ENCODE data around the gene MEGF11.
A peak's percentile ranks its signal among the peaks of the same experiment; 100 is the strongest.
"Not testable (repeated sequence)": the region's sequence is repeated elsewhere in the genome, so short reads cannot be mapped to it uniquely, and the experiment has no call there.

Gene MEGF11

DNA sequence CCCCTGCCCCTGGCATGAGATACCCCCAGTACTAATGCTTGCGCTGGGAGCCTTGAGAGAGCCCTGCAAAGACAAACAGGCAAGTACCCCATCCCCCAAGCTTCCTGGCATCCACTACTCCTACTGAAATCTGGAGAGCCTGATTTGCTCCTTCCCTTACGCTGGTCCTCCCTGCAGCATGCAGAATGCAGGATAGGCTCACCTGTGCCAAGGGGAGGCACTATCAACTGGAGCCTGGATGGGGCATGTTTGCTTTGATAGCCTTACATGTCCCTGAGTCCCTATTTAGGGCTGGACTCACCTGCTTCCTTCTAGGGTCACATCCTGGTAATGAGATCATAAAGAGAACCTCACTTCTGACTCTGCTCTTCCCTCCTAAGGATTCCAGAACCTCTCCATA is 341.3 kb downstream of the MEGF11 start:
- no peak for DNase-seq

DNA sequence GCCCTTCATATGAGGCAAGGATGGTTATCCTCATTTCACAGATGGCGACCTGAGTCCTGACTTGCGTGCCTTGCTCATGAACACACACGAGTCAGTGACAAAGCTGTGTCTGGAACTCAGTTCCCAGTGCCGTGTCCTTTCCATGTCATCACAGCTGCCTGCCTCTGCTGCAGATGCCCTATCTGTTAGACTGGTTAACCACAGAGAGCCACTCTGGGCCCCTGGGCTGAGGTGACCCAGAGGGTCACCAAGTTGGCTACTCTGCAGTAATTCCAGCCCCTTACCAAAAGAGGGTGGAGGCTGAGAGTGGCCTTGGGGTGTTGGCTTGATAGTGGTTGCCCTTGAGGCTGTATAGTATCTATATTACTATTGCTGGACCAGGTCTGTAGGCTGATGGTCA is 343.2 kb downstream of the MEGF11 start:
- no peak for DNase-seq

DNA sequence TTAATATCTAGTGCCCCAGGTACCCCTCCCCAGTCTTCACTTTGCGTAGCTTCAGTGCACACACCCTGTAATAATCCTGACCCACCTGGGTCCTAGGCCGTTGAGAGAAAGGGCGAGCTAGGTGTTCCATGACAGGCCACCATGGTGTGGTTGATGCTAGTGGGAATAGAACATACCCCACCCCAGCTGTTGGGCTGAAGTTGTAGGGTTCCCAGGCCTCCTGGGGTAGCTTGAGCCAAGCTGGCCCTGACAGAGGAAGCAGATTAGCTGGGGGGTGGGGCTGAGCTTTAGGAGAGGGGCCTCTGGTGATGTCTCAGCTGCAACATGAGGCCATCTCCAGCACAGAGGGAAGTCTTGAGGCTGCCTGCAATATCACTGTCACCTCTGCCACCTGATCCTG is 343.7 kb downstream of the MEGF11 start:
- no peak for DNase-seq

DNA sequence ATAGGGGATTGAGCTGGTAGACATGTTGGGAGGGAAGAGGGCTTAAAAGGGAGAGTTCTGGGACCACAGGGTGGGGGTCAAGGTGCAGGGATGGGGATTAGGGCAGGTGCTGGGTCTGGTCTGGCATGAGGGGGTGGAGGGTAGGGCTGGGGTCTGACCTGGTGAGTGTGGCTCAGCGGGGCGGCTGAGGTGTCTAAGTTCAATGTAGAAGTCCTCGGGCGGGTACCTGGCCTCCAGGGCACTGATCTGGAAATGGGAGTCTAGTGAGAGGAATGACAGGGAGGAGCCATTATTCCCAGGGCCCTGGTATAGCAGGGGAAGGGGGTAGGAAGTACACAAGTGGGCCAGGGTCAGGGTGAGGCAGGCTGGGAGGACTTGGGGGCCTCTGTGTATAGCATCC is 344.7 kb downstream of the MEGF11 start:
- no peak for DNase-seq

DNA sequence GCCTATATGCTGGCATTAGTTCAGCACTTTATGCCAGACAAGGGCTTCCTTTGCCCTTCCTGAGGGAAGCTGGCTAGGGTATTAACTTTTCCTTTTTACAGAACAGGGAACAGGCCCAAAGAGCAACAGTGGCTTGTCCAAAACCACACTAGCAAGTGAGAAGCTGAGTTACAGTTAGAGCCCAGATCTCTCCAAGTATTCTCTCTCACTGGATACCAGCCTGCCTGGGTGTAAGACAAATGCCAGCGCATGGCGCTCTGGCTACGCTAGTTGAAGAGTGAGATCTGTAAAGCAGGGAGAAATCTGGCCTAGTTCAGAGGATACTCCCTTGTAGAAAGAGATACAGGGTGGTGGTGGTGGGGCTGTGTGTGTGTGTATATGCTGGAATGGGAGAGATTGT is 345.9 kb downstream of the MEGF11 start:
- DNase-seq, result no peak

DNA sequence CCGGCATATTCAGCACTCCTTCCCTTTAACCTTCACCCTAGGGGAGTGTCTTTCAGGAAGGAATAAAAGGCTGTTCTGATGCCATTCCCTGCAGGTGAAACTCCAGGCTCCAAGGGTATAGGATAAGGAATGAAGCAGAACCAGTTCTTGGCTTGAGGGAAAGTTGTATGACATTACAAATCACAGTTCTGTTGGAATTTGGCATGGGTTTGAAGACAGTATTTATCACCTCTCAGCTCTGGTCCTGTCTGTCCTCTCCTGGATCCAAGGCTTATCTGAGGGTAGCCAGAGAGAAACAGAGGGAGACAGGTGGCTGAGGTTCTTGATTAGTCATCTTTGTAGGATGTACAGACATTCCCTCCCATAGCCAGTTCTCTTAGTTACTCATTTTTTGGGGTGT is 347.2 kb downstream of the MEGF11 start:
- no peak for DNase-seq

DNA sequence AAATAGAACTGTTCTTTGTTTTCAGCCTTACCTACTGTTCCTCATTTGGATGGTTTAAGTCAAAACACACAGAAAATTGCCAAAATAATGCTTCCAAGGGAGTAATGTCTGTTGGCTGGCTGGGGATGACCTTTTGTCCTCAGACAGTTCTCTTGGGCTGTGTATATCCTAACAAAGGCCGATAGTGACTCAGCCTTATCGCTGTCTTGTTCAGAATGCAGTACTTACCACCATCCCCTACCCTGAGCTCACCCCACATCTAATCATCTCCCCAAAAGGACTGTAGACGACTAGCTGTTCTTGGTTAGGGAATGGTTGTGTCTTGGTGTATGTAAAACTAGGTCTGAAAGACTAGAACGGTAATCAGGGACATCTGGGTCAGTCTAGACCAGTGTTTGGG is 349.2 kb downstream of the MEGF11 start:
- no peak for DNase-seq

DNA sequence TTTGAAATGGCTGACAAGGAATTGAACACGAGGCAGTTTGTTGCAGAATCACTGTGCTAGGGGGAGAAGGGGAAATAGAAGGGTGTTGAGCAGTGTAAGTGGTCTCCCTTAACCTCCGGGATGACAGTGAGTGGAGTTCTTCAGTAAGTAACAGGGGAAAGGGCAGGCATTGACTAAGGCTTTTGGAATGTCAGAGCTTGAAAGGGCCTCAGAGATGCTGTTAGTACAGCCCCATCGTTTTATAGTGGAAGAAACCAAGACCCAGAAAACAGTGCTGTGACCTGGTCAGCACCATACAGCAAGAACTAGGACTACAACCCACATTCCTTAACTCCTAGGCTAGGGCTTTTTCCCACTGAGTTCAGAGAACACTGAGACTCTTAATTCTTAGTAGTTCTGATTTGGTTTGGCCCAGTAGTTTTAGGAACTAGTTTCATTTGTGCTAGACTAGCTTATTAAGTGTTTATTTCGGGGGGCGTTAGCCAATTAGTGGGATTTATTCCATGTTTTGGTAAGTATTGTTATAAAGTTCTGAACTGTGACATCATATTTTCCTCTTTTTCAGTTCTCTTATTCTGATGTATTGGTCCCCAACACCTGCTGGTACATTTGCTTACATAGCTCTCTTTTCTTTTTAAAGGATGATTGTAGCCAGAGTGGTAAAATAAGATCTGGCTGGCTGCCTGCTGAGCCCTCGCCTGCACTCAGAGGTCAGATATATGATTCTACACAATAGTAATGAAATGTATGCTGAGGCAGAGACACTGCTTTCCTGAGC is 350.1 kb downstream of the MEGF11 start:
- no peak for DNase-seq

DNA sequence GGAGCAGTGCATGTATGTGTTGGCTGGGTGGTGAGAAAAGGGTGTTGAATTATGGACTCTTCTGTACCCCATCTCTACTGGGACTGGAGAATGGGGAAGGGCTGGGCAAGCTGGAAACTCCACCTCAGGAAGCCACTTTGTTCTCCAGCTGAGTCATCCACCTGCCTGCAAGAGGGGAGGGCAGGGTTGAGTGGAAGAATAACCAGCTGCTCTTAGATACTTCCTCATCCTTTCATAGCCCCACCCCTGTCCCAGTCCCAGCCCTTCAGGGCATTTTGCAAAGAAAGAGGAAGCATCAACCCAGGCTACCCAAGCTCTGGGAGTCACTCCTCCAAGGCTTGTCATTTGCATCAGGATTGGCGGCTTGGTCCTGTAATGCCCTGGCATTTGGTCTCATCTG is 351.2 kb downstream of the MEGF11 start:
- no peak for DNase-seq

DNA sequence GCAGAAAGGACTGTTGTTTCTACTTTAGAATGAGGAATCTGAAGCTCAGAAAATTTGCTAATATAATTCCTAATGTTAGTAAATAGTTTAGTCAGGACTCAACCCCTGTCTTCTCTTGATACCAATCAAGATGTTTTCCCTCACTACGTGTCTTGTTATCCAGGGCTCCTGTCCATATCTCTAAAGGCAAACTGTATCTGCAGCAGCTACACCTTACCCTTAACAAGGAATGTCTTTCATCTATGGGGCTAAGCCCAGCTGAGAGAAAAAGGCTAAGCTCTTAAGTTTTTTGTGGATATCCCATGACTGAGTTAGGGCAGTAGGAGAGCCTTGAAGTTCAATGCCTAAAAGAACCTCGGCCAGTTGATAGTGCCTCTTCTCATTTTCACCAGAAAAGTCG is 351.7 kb downstream of the MEGF11 start:
- DNase-seq, result no peak

DNA sequence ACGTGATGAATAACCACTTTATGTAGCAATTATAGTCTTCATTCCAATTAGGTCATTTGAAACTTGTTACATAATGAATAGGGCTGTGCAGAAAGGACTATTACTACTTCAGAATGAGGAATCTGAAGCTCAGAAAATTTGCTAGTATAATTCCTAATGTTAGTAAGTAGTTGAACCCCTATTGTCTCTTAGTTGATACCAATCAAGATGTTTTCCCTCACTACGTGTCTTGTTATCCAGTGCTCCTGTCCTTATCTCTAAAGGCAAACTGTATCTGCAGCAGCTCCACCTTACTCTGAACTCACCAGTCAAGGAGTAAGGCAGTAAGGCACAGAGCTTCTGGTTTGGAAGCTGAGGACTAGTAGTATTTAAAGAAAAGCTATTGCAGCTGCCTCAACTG is 352.2 kb downstream of the MEGF11 start:
- DNase-seq, result no peak

DNA sequence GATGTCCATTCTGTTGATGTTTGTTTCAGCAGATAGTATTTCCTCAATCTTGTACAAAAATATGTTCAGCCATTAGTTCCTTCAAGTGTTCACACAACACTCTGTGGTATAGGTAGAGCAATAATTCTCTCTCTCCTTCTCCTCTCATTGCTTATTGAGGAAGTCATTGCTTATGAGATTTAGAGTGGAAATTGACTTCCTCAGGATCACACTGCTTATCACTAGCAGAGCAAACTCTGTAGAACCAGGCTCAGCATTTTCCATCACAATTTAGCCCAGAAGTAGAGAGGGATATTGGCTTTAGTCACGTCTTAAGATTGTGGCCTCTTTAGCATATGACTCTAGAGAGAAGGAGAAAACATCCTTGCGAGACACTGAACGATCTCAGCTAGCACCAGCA is 353.1 kb downstream of the MEGF11 start:
- DNase-seq, result no peak

DNA sequence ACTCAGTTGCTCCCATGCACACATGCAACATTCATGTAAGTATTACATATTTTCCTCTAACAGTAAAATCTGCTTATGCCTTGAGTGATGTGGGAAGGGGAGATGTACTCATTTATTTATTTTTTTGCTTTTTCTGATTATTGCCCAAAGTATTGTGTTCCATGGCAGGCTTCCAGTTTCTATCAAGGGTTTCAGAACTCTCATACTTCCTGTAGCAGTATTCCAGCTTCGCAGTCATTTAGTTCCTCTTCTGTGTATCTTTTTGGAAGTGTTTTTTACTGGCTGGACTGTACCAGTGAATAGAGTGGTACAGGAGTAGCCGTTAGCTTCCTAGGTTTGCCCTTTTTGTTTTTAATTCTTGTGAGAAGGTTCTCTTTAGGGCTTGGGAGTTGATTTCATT is 357.3 kb downstream of the MEGF11 start:
- DNase-seq, result no peak

DNA sequence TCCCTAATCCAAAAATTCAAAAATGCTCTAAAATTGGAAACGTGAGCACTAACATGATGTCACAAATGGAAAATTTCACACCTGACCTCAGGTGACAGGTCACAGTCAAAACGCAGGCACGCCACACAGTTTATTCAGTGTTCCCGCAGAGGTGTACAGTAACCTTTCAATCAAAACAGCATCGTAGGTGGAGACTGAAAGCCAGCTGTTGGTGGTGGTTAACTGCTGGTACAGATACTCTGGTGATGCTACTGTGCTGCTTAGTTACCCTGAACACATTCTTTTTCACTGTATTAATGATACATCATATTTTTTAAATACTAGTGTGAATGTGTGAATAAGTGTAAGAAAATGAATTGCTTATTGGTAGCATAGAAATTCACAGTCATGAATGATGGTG is 360.5 kb downstream of the MEGF11 start:
- no peak for DNase-seq

DNA sequence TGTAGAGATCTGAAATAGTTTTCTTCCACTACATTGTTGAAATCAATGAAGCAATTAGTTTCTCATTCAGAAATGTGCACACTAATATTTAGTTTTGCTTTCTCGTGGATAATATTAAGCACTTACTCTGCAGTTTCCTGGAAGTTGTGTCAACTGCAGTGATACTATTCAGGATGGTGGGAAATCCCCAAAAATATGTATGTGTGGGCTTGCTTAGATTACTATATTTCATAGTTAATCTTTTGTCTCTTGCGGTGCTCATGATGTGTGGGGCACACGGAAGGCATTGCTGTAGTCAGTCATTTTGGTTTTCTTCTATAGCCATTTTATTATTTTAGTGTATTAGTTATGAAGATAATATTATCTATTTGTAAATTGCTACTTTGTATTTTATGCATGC is 364.6 kb downstream of the MEGF11 start:
- no peak for DNase-seq

DNA sequence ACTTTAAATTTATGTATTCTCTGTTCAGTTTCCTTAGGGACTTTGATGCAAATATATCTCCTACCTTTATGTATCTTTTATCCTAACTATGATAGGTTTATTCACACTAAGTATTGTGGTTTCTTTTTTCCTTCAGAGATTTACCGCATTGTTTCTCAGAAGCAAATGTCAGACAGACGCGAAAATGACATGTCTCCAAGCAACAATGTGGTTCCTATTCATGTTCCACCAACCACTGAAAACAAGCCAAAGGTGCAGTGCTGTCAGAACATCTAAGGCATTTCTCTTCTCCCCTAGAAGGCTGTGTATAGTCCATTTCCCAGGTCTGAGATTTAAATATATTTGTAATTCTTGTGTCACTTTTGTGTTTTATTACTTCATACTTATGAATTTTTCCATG is 366.0 kb downstream of the MEGF11 start:
- no peak for DNase-seq

DNA sequence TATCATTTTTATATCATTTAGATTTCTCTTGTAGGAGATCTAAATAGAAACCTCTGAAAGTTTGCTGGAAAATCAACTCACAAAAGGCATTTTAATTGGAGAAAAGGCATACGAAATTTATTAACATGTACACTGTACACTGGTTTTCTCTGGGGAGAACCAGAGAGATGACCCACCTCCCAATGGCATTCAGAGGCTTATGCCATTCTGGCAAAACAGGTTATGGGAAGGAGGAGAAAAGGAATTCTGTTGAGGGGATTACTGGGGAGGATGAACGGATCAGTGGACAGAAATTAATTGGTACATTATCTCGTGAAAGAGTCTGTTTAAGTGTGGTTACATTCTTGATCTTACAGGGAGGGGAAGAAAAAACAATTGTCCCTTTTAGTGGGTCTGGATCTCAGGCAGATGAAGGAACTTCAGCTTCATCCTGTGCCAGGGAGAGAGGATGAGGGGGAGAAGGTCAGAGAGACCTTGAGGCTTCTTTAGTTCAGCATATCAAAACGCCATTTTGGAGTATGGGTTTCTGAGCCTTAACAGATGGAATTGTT is 367.8 kb downstream of the MEGF11 start:
- DNase-seq, result peak; percentile 26 to 52

DNA sequence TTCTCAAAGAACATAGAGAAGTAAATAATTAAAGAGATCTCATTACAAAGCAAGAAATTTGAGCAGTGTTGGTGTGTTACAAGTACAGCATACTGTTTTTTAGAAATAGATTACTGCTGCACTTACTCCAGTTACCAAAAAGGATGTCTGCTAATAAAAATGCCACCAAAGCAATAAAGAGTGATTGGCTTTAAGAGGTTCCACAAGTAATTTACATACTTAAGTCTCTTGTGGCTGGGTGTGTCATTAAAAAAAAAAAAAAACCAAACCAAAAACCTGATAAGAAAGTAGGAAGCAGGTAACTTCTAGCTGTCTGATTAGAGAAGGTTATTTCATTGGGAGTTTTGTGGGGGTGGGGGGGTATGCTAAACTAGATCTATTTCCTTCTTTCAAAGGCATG is 369.0 kb downstream of the MEGF11 start:
- DNase-seq, result no peak

DNA sequence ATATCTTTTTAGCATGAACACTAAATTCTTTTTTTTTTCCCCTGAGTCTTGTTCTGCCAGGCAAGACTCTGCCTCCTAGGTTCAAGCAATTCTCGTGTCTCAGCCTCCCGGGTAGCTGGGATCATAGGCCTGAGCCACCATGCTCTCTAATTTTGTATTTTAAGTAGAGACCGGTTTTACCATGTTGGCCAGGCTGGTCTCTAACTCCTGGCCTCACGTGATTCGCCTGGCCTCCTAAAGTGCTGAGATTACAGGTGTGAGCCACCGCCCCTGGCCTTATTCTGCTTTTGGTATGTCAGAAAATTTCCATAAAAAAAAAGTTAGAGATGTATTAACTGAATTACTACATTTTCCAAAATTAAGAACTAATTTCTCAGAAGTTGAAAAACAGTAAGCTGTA is 370.0 kb downstream of the MEGF11 start:
- no peak for DNase-seq

DNA sequence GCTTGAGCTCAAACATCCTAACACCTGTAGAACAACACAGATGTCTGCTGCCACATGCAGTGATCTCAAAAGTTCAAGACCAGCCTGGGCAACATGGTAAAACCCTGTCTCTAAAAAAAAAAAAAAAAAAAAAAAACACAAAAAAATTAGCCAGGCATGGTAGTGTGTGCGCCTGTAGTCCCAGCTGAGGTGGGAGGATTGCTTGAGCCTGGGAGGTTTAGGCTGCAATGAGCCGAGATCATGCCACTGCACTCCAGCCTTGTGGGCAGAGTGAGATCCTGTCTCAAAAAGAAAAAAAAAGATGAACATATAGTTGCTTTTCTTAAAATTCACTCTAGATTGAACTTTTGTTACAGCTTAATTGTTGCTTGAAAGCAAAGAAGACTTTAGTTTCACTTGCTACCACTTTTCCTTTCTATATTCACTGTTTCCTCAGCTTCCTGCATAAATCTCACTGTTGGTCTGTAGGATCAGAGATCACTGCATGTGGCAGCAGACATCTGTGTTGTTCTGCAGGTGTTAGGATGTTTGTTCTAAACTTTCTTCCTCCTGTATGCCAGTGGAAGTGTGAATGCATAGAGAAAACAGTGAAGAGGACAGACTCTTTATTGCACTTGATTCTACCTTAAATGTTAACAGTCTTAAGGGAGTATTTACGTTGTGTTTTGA is 371.6 kb downstream of the MEGF11 start:
- DNase-seq, result no peak

DNA sequence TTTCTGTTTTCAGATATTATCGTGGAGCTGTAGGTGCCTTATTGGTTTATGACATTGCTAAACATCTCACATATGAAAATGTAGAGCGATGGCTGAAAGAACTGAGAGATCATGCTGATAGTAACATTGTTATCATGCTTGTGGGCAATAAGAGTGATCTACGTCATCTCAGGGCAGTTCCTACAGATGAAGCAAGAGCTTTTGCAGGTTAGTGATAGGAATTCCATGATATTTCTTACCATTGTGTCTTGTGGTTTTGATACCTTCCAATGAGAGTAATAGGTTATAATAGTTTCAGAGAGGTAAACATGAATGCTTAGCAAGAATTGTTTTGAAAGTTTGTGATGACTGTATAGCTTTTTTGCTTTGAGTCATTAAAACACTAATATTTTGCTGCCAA is 375.8 kb downstream of the MEGF11 start:
- no peak for DNase-seq

DNA sequence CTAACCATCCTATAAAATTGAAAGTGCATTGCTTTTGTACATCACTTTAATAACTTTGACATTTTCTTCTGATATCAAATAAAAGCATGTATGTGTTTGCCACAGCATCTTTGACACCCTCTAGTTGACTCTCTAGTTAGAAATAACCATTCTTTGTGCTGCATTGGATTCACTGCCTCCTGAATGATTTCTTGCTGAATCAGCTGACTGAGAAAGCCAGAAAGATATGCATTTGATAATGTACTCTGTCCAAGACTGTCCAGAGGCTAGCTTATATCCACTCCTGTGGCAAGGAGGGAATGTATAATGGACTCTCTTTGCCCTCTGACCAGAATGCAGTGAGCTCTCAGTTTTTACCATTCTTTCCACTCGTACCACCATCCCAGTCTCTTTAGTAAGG is 378.1 kb downstream of the MEGF11 start:
- no peak for DNase-seq

DNA sequence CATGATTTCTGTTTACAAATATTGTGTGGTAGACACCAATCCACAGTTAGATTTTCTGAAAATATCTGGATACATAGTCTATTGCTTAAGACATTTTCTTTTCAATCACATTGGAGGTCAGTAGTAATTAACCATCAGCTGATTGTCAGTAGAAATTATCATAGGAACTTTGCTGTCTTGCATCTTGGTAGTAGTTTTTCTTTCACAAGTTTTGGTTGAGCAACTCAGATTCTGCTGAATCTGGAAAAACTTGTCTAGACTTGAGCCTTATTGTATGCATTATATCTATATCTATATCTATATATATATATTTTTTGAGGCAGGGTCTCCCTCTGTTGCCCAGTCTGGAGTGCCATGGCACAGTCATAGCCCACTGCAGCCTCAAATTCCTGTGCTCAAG is 380.3 kb downstream of the MEGF11 start:
- DNase-seq, result no peak

DNA sequence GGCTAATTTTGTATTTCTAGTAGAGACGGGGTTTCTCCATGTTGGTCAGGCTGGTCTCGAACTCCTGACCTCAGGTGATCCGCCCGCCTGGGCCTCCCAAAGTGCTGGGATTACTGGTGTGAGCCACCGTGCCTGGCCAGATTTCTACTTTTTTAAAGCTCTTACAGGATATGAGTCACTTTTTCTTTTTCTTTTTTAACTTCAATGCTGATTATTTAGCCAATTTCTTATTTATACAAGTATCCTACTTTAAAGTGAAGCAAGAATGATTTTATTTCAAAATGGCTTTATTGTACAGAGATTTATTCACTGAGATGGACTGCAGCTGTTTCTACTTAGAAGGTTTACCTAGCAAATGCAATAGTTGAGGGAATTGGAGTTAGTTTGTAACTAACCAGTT is 381.0 kb downstream of the MEGF11 start:
- not testable (repeated sequence) for DNase-seq

DNA sequence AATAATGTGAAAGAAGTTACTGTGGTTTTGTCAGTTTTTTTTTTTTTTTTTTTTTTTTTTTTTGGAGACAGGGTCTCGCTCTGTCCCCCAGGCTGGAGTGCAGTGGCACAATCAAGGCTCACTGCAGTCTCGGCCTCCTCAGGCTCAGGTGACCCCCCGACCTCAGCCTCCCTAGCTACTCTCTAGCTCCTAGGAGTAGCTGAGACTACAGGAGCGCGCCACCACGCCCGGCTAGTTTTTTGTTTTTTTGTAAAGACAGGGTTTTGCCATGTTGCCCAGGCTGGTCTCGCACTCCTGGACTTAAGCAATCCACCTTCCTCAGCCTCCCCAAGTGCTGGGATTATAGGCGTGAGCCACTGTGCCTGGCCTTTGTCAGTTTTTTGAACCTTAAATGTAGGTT is 381.7 kb downstream of the MEGF11 start:
- DNase-seq, result not testable (repeated sequence)

Measured in NCI-H524 (cell line).